HG02642 (cell line): ENCODE data around the gene CNTNAP2.

Source experiments
- ATAC-seq: cut with Tn5 transposase; IDR thresholded peaks from one replicate; pipeline ENCODE4 v1.9.1; 2021; ENCODE audit warnings: mild to moderate bottlenecking; ENCODE audit not compliant: unreplicated experiment, poor library complexity

Gene CNTNAP2

GRCh38 chr7:147492606-147493005 is 1376.0 kb downstream of the CNTNAP2 start:
- ATAC-seq: no peak

DNA sequence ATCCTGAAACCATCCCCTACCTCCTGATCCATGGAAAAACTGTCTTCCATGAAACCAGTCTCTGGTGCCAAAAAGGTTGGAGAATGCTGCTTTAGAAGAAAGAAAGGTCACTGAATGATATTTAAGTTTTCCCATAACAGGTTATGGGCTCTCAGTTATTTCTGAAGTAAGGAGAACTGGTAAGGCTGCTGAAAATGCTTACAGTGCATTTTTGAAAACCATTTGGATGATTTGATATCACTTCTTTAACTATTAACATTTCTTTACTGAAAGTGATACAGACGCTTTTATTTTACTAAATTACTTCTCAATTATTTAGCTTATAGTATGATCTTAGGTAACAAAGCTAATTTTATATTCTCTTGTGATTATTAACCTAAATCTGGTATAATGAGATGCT is 1379.6 kb downstream of the CNTNAP2 start:
- no peak for ATAC-seq

DNA sequence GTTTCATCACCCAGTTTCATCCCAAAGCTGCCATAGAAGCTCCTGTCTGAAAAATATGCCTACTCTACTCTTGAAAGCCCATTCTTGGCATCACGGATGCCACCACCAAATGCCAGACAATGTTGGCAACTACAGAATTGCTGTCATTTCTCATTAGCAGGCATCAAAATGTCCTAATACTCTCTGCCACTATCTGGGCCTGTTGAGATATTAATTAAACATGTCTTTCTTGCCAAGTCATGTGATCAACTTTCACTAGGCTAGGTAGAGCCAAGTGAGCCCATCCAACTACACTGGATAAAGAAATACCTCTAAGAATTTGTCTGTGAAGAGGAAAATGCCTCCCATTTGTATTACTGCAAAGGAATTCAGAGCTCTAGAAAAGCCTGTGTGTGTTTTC is 1380.6 kb downstream of the CNTNAP2 start:
- no peak for ATAC-seq

DNA sequence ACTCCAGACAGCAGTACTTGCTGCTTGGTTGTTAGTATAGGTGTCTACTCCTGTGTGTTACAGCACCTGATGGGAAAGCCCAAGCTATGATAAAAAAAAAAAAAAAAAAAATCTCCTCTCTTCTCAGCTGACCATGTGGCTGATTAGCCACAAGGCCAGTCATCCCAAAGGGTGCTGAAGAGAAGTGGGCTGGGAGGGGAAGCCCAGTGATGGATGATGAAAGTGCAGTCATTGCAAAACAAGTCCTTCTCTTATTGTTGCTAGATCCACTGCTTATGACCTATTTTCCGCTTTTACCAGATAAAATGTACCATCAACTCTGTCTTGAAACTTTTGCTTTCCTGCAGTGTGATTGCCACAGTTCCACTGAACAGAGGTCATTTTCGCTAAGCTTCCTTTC is 1381.5 kb downstream of the CNTNAP2 start:
- no peak for ATAC-seq

DNA sequence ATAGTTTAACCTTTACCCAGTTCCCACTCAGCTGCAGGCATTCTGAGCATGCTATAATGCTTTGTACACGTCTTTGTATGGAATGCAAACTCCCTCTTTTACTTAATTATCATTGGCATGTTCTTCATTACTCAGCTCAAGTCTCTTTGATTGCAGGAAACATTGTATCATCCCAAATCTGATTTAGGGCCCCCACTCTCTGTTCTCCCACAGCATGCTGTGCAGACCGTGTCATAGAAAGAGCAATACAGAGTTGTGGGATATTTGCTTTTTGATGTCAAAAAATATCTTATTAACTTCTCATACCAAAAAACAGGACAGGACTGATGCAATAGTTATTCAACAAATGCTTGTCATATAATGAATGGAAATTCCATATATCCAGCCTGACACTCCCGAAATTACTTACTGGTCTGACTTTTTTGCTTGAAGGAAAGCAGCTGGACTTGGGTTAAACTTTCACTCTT is 1392.5 kb downstream of the CNTNAP2 start:
- ATAC-seq: no peak

GRCh38 chr7:147509541-147510200 is 1393.1 kb downstream of the CNTNAP2 start:
- ATAC-seq: no peak

DNA sequence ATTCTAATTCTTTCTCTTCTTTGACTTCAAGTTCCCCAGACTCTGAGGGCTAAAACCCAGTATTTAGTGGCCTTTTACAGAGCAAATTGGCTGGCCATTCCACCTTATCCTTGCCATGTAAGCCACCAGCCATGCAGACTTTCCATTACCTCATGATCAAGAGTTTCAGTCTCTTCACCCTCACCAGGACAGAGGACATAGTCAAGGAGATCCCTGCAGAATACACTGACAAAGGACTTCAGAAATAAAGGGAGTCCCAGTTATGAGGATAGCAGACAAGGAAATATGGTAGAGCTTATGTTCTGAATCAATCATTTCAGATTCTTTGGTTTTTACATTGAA is 1393.6 kb downstream of the CNTNAP2 start:
- no peak for ATAC-seq

DNA sequence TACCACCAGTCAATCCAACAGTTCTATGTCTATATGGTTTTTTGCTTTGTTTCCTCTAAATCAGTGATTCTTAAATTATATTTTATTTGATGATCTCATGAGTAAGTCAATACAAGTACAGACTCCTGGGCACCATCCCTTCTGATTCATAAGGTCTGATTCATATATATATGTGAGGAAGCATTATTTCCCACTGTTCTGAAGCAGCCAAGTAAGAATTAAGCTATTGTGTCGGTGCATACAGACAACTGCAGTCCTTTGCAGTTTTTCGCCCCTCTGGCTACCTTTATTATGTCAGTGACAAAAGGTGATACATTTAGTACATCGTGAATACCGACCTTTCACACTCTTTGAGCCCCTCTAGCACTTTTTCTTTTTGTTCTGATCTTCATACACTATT is 1394.3 kb downstream of the CNTNAP2 start:
- ATAC-seq: no peak

- ATAC-seq: no peak
Observed at GRCh38 chr7:147513451-147513850, 1396.8 kb downstream of the CNTNAP2 start.

GRCh38 chr7:147516391-147516790 is 1399.8 kb downstream of the CNTNAP2 start:
- no peak for ATAC-seq

GRCh38 chr7:147519062-147519461 is 1402.5 kb downstream of the CNTNAP2 start:
- no peak for ATAC-seq

GRCh38 chr7:147523056-147523455 is 1406.5 kb downstream of the CNTNAP2 start:
- ATAC-seq: no peak

DNA sequence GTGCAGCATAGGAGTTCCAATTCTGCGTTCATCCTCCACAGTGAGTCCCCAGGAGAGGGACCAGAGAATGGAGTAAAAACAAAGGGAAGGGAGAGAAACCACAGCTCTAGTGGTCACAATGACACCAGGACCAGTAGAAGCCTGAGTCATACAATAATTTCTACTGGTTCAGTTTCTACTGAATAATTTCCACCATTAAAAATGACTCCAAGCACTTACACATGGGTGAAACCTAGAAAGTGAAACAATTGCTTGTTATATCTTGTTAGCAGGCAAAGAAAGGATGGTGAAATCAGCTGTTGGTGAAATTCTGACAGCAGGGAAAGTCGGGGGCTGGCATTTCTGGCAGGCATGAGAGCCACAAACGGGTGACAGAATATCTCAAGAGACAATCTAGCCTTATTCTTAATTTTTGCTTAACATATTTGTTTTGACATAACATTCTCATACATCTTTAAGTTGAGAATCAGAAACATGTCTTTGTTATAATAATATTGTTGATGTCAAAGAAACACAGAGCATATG is 1408.2 kb downstream of the CNTNAP2 start:
- ATAC-seq: no peak

- ATAC-seq: no peak
Observed at GRCh38 chr7:147525325-147525724, 1408.7 kb downstream of the CNTNAP2 start.

- ATAC-seq: no peak
Observed at GRCh38 chr7:147535701-147536111, 1419.1 kb downstream of the CNTNAP2 start.

DNA sequence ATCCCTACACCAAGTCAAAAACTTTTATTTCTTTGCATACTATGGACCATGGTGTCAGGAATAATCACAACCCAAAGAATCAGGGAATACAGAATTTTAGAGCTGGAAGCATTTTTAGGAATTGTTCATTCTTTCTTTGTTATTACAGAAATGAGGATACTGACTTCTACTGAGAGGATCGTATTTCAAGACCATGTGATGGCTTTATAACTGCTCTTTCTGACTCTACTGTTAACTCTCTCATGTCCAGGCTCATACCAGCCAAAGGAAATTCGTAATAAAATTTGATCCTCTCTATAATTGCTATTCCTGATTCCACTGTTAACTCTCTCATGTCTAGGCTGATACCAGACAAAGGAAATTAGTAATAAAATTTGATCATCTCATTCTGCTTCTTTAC is 1423.1 kb downstream of the CNTNAP2 start:
- ATAC-seq: no peak

DNA sequence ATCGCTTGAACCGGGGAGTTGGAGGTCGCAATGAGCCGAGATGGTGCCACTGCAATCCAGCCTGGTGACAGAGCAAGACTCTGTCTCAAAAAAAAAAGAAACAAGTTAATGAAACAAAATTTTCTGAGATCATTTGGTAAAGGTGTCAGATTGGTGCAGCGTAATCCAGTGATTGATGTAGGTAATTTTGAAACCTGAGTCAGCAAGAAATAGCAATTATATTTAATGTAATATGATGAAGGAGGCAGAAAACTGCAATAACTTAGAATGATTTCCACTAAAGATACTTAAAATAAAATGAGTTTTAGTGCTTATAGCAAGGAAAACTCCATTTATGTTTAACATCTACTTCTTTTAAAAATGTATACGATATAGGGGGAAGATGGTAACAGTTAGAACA is 1424.1 kb downstream of the CNTNAP2 start:
- no peak for ATAC-seq

GRCh38 chr7:147541261-147541660 is 1424.7 kb downstream of the CNTNAP2 start:
- ATAC-seq: no peak

GRCh38 chr7:147547252-147547897 is 1430.8 kb downstream of the CNTNAP2 start:
- peak; percentile 47 for ATAC-seq

GRCh38 chr7:147556317-147556716 is 1439.7 kb downstream of the CNTNAP2 start:
- ATAC-seq: no peak

DNA sequence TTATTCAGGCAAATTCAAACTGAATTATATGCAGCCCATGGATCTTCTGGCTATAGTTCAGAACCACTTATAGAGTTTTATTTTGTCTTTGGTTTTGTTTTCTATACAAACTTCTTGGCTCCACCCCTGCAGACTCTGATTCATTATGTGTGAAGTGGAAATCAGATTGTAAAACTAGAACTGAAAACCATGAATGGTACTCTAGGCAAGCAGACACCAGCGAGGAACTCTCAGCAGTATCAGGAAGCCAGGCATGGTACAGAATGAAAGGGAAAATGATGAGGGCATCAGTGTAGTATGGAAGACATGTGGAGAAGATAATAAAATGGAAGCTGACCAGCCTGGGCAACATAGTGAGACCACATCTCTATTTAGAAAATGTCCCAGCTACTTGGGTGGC is 1447.1 kb downstream of the CNTNAP2 start:
- ATAC-seq: no peak
